Activated T-cell treated with anti-CD3 and anti-CD28 coated beads, Interleukin-2, amount 50 U/mL, for 4 hours (primary cell): ENCODE data around the gene DAGLA. TPM values are rescaled to one million over a fixed set of nuclear protein-coding genes. Genes with fewer than 3 reads are reported as not detected.
A peak's percentile ranks its signal among the peaks of the same experiment; 100 is the strongest.

Source experiments
- ATAC-seq, 2 donors: fragments of 200-7000 bp; cut with Tn5 transposase; one replicate each; pipeline ENCODE4 v1.10.0; 2021
- DNase-seq: peaks from one replicate; pipeline ENCODE4 v3.0.0-alpha.2; 2020
- H3K27me3 Mint-ChIP-seq: one replicate; pipeline ENCODE4 v1.8.0; 2021; ENCODE audit warnings: low read depth, mixed read lengths
- H3K36me3 Mint-ChIP-seq: one replicate; pipeline ENCODE4 v1.8.0; 2022; ENCODE audit warnings: mixed read lengths; ENCODE audit not compliant: insufficient read depth
- H3K4me1 Mint-ChIP-seq: one replicate; pipeline ENCODE4 v1.8.0; 2021; ENCODE audit warnings: low read depth, mixed read lengths
- H3K4me3 Mint-ChIP-seq: one replicate; pipeline ENCODE4 v1.8.0; 2021; ENCODE audit warnings: mild to moderate bottlenecking, moderate library complexity, mixed read lengths
- H3K9me3 Mint-ChIP-seq: one replicate; pipeline ENCODE4 v1.8.0; 2021; ENCODE audit warnings: mixed read lengths
- total RNA-seq, 3 donors: library from RNA; stranded (reverse); gene quantifications; one replicate each; pipeline ENCODE4 v1.2.1, GENCODE V29; 2021

Gene DAGLA
- total RNA-seq, 3 donors from 2014 or later: 0.20 to 0.35 (median 0.21) TPM

DNA sequence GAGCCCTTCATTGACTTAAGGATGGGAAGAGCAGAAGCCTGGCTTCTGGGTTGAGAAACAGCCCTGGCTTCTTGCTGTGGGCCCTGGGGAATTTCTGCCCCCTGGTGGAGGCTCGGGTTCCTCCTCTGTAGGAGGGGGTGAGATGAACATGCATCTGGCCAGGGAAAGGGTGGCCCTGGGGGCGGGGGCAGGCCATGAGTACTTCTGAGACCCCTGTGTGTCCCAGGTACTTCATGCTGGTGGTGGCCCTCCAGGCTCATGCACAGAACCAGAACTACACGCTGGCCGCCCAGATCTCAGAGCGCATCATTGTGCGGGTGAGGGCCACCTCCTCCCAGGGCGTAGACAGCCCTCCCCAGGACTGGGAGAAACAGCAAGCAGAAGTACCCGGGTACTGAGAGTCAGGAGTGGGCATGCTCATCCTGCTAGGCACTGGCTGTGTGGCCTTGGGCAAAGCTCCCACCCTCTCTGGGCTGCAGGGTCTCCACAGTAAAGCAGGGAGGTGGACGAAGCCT is 96.4 kb downstream of the DAGLA start:
- H3K4me3 Mint-ChIP-seq: peak overlapping the region; percentile 51
- DNase-seq: peak; percentile 56
- no peaks in the 10 kb centered on the region for H3K27me3 Mint-ChIP-seq
- H3K9me3 Mint-ChIP-seq: no peaks in the 10 kb centered on the region
- peaks cover 23% of the 10 kb centered on the region for H3K4me1 Mint-ChIP-seq
- H3K36me3 Mint-ChIP-seq: no peaks in the 10 kb centered on the region
- peak; percentile 68 to 74 for ATAC-seq

DNA sequence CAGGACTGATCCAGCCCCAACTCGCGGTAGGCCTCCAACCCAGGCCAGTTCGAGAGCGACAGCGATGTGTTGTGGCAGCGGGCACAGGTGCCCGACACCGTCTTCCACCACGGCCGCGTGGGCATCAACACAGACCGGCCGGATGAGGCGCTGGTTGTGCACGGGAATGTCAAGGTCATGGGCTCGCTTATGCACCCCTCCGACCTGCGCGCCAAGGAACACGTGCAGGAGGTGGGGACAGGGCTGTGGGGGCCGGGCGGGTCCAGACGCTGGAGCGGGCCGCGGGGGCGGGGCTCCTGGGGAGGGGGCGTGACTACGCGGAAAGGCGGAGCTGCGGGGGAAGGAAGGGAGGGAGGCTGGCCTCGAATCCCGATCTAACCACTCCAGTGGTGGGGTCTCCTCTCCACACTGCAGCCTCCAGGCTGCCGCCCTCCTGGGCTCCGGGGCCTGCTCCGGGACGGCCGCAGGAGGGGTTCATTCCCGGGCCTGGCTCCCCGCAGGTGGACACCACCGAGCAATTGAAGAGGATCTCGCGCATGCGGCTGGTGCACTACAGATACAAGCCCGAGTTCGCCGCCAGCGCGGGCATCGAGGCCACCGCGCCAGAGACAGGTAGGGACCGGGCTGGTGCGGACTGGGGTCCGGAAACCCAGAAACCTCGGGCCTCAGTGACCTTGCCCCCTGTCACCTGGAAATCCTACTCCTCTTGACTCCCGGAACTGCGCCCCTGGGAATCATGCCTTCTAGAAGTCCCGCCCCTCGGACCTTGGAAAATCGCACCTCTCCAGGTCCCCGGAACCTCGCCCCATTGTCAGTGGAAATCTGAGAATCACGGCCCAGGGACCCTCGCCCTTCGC is 97.3 kb downstream of the DAGLA start:
- Mint-ChIP-seq H3K4me1 (peaks cover 22% of the 10 kb centered on the region), H3K27me3 (no peaks in the 10 kb centered on the region), H3K36me3 (no peaks in the 10 kb centered on the region), H3K9me3 (no peaks in the 10 kb centered on the region), H3K4me3 (peak overlapping the region; percentile 50)
- peak; percentile 65 to 71 for ATAC-seq
- peak; percentile 62 for DNase-seq

DNA sequence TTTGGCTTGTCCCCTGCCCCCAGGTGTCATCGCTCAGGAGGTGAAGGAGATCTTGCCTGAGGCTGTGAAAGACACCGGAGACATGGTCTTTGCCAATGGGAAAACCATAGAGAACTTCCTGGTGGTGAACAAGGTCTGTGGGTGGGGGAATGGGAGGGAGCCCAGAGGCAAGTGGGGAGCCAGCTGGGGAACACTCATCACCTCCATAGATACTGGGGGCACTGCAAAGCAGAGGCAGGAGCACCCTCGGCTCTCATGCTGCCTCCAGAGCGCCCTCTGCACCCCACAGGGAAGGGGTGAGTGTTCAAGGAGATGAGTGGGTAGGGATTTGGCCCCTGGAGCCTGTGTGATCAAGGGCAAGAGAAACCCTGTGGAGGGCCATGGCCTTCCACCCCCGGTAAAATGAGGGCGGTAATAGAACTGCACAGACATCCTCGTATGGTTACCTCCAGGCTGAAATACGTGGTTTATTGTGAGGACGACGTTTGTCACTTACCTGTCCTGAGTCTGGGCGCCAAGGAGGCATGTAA is 98.2 kb downstream of the DAGLA start:
- Mint-ChIP-seq H3K4me1 (peaks cover 20% of the 10 kb centered on the region), H3K4me3 (peak overlapping the region; percentile 50)

DNA sequence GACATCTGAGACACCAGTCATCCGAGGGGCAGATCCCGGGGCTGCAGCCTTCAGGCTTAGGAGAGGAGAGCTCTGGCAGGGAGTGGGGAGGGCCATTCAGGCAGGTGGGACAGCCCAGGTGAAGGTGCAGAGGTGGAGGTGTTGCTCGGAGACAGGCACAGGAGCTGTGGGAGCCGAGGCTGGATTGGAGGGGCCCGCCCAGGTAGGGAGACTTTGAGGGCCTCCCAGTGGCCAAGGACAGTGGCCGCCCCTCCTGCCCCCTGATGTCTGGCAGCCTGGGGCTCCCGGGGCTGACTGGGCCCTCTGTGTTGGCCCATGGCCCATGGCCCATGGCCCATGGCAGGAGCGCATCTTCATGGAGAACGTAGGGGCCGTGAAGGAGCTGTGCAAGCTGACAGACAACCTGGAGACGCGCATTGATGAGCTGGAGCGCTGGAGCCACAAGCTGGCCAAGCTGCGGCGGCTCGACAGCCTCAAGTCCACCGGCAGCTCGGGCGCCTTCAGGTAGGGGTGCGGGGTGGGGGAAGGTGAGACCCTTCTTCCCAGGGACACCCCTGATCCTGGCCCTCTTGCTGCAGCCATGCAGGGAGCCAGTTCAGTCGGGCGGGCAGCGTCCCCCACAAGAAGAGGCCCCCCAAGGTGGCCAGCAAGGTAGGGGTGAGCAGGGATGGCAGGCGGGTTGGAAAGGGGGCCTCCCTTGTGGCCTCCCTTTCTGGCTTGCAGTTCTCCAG is 98.9 kb downstream of the DAGLA start:
- no peaks in the 10 kb centered on the region for H3K36me3 Mint-ChIP-seq
- H3K4me3 Mint-ChIP-seq: no peak overlapping the region
- H3K4me1 Mint-ChIP-seq: peaks cover 20% of the 10 kb centered on the region

More for the DNA sequence above, 98.2 kb downstream of the DAGLA start:
- no peak for ATAC-seq
- no peaks in the 10 kb centered on the region for H3K9me3 Mint-ChIP-seq
- DNase-seq: no peak
- no peaks in the 10 kb centered on the region for H3K27me3 Mint-ChIP-seq
- H3K36me3 Mint-ChIP-seq: no peaks in the 10 kb centered on the region

DNA sequence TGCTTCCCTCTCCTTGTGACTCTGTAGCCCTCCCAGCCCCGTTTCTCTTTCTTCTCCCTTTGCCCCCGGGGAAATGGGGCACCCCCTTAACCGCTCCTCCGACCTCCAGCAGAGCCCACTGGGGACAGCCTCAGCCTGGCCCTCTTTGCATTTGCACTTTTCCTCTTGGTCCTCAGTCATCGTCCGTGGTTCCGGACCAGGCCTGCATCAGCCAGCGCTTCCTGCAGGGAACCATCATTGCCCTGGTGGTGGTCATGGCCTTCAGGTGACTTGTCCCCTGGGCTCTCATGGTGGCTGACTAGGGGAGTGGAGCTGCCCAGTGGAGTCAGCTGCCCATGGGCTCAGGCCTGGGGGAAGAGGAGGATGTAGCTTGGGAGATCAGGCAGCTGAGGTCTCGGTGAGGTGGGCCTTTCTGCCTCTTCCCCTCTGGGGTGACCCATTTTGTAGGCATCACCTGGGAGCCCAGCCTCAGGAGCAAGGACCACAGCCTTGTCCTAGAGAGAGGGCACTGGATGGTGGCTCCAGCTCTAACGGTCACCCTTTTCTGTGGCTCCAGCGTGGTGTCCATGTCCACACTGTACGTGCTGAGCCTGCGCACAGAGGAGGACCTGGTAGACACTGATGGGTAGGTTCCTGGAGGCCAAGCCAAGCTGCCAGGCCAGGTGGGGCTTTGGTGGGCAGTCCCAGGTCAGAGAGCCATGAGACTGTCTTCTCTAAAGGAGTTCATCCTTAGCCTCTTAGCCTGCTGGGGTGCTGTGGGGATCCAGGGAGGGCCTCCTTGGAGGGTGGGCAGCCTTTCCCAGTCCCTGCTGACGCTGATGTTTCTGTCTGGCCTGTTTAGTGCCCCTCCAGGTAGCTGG is 99.7 kb downstream of the DAGLA start:
- peaks cover 18% of the 10 kb centered on the region for H3K4me1 Mint-ChIP-seq
- no peak overlapping the region for H3K4me3 Mint-ChIP-seq
- H3K9me3 Mint-ChIP-seq: no peaks in the 10 kb centered on the region
- DNase-seq (no peak), ATAC-seq (no peak)
- H3K27me3 Mint-ChIP-seq: no peaks in the 10 kb centered on the region
- H3K36me3 Mint-ChIP-seq: peaks cover 4% of the 10 kb centered on the region

More for the DNA sequence above, 98.9 kb downstream of the DAGLA start:
- ATAC-seq (no peak), DNase-seq (no peak)
- Mint-ChIP-seq H3K9me3 (no peaks in the 10 kb centered on the region), H3K27me3 (no peaks in the 10 kb centered on the region)

DNA sequence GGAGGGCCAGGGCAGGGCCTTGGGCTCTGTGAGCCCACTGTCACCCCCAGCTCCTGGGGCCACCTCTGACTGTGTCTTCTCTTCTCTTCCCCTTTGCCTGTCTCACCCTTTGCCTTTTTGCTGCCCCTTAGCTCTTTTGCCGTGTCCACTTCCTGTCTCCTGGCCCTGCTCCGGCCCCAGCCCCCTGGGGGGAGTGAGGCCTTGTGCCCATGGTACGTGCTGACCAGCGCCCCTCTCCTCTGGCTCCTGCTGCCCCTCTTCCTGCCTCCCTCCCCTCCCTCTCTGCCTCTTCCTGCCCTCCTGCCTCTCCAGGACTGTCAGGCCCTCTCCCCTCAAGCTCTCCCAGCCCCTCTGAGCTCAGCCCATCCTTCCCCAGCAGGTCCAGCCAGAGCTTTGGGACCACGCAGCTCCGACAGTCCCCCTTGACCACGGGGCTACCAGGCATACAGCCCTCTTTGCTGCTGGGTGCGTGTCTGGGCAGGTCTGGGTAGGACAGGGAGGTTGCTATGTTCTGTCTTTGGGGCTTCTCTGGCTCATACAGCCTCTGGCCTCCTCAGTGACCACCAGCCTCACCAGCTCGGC is 100.5 kb downstream of the DAGLA start:
- Mint-ChIP-seq H3K4me3 (no peak overlapping the region), H3K9me3 (no peaks in the 10 kb centered on the region), H3K36me3 (peaks cover 8% of the 10 kb centered on the region), H3K27me3 (no peaks in the 10 kb centered on the region), H3K4me1 (peaks cover 16% of the 10 kb centered on the region)
- DNase-seq (no peak), ATAC-seq (no peak)

DNA sequence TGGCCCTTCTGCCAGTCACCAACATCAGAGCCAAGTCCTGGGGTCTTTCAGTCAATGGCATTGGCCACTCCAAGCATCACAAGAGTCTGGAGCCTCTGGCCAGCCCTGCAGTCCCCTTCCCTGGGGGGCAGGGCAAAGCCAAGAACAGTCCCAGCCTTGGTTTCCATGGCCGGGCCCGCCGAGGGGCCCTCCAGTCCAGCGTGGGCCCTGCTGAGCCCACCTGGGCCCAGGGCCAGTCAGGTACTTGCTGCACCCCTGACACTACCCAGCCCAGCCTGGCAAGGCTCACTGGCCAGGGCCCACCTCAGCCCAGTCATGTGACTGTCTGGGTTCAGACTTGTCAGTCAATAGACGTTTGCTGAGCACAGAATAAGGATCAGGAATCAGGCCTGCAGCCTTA is 101.4 kb downstream of the DAGLA start:
- H3K36me3 Mint-ChIP-seq: peaks cover 8% of the 10 kb centered on the region
- no peaks in the 10 kb centered on the region for H3K9me3 Mint-ChIP-seq
- H3K4me3 Mint-ChIP-seq: no peak overlapping the region
- no peak for ATAC-seq
- H3K27me3 Mint-ChIP-seq: no peaks in the 10 kb centered on the region
- DNase-seq: no peak
- H3K4me1 Mint-ChIP-seq: peaks cover 14% of the 10 kb centered on the region

DNA sequence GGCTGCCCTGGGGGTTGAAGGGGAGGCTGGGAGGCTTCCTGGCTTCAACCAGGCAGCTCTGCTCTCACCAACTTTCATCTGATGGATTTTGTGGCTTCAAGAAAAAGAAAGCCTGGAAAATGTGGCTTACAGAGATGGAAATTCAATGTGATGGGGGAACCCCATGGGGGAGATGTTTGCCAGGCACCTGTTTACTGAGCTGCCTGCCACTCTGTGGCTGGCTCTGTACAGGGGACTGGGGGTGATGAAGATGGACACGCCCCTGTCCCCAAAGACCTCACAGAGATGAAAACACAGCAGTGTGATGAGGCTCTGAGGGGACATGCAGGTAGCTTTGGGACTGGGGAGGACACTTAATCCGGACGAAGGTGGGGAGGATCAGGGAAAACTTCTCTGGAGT is 102.1 kb downstream of the DAGLA start:
- H3K4me1 Mint-ChIP-seq: peaks cover 8% of the 10 kb centered on the region

DNA sequence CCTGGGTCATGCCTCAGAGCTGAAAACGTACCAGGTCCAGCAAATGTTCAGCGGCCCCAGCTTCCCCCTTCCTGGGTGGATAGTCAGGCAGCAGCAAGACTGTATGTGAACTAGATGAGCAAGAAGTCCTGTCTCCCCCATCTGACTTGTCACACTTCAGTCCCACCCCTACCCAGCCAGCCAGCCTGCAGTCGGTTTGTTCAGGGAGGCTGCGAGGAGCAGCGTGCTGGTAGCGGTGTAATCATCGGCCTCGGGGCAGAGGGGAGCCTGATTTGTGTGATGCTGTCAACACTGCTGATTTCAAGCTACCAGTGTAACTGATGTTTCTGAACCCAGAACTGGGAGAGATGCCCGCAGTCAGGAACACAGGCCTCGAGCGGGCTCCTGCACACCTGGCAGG is 102.7 kb downstream of the DAGLA start:
- no peaks in the 10 kb centered on the region for H3K27me3 Mint-ChIP-seq
- H3K36me3 Mint-ChIP-seq: peaks cover 8% of the 10 kb centered on the region
- no peak overlapping the region for H3K4me3 Mint-ChIP-seq
- no peak for ATAC-seq
- H3K9me3 Mint-ChIP-seq: no peaks in the 10 kb centered on the region
- DNase-seq: no peak
- H3K4me1 Mint-ChIP-seq: peaks cover 6% of the 10 kb centered on the region

More for the DNA sequence above, 102.1 kb downstream of the DAGLA start:
- Mint-ChIP-seq H3K4me3 (no peak overlapping the region), H3K27me3 (no peaks in the 10 kb centered on the region), H3K36me3 (peaks cover 8% of the 10 kb centered on the region), H3K9me3 (no peaks in the 10 kb centered on the region)
- DNase-seq (no peak), ATAC-seq (no peak)

DNA sequence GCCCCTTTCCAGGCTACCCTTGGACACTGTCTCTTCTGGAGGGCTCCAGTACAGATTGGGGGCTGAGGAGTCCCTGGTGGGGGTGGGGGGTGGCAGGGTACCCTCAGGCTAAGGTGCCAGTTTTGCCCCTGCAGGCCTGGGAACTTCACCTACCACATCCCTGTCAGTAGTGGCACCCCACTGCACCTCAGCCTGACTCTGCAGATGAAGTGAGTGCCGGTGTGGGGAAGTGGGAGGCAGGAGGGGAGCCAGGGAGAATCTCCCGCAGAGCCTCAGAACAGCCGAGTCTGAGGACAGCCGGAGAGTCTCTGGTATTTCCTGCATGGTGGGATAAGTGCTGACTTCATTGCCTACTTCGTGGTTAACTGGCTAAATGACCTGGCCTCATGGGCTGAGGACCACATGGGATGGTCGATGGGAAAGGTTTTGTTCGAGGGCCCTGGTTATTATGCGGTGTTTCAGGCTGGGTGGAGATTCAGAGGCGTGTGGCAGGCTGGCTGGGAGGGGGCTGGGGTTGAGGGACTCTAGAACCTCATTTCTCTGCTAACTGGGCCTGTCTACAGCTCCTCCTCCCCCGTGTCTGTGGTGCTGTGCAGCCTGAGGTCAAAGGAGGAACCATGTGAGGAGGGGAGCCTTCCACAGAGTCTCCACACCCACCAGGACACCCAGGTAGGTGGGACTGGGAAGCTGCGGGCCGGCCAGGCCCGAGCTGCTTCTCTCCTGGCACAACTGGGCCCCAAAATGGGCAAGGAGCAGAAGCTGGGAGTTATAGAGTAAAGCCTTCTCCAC is 103.7 kb downstream of the DAGLA start:
- DNase-seq (no peak), ATAC-seq (no peak)
- no peaks in the 10 kb centered on the region for H3K4me1 Mint-ChIP-seq
- H3K9me3 Mint-ChIP-seq: no peaks in the 10 kb centered on the region
- no peaks in the 10 kb centered on the region for H3K27me3 Mint-ChIP-seq
- H3K4me3 Mint-ChIP-seq: no peak overlapping the region
- H3K36me3 Mint-ChIP-seq: peaks cover 10% of the 10 kb centered on the region

DNA sequence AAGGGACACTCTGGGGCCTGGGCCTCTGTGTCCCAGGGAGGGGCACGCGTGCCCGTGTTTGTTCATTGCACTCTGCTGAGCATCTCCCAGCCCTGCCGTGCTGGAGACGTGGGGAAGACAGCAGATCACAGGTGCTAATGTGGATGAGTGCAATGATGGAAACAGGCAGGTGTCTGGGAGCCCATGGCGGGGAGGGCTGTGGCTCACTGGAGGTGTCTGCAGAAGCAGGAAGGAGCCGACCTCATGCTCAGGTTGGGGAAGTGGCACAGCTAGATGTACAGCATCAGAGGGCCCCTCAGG is 104.3 kb downstream of the DAGLA start:
- no peak for ATAC-seq
- no peaks in the 10 kb centered on the region for H3K27me3 Mint-ChIP-seq

DNA sequence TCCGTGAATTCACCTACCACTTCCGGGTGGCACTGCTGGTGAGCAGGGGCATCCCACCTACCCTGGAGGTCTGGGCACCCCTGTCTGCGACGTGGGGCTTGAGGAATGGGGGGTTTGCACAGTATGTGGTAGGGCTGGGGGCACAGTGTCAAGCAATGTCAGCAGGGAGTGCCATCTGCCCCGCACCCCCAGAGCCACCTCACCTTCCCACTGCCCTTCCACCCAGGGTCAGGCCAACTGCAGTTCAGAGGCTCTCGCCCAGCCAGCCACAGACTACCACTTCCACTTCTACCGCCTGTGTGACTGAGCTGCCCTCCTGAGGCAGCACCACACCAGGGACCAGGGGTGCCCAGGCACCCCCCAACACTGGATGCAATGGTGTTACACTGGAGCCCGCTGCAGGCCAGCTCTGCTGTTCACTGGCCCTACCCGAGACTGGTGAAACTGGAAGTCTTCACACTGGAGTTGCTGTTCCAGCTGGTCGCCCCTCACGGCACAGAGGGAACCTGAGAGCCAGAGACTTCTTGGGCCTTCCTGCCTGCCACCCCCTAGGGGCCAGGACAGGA is 105.7 kb downstream of the DAGLA start:
- no peak overlapping the region for H3K4me3 Mint-ChIP-seq
- H3K4me1 Mint-ChIP-seq: peaks cover 8% of the 10 kb centered on the region
- ATAC-seq (no peak), DNase-seq (no peak)
- H3K27me3 Mint-ChIP-seq: no peaks in the 10 kb centered on the region
- no peaks in the 10 kb centered on the region for H3K9me3 Mint-ChIP-seq
- H3K36me3 Mint-ChIP-seq: peaks cover 22% of the 10 kb centered on the region

More for the DNA sequence above, 104.3 kb downstream of the DAGLA start:
- no peaks in the 10 kb centered on the region for H3K4me1 Mint-ChIP-seq
- H3K9me3 Mint-ChIP-seq: no peaks in the 10 kb centered on the region
- peaks cover 15% of the 10 kb centered on the region for H3K36me3 Mint-ChIP-seq
- no peak overlapping the region for H3K4me3 Mint-ChIP-seq
- no peak for DNase-seq
